Suprapubic skin (tissue), 4 donors: ENCODE data around the gene SLC13A4. TPM values are rescaled to one million over a fixed set of nuclear protein-coding genes. Genes with fewer than 3 reads are reported as not detected.
"Not testable (repeated sequence)": the region's sequence is repeated elsewhere in the genome, so short reads cannot be mapped to it uniquely, and the experiment has no call there.

Source experiments
- DNase-seq, 2 donors: peaks; one replicate each; pipeline ENCODE4 v3.0.0-alpha.2; 2019; ENCODE audit warnings: low spot score in 2 of 2
- H3K27ac ChIP-seq: fragments of 200-600 bp; sonication (generic); one replicate; pipeline ENCODE4 v1.5.1; 2019
- H3K27me3 ChIP-seq: fragments of 200-600 bp; sonication (generic); one replicate; pipeline ENCODE4 v1.5.1; 2019
- H3K36me3 ChIP-seq: fragments of 200-600 bp; sonication (generic); one replicate; pipeline ENCODE4 v1.5.1; 2019
- H3K4me1 ChIP-seq: fragments of 200-600 bp; sonication (generic); one replicate; pipeline ENCODE4 v1.5.1; 2019
- H3K4me3 ChIP-seq: fragments of 200-600 bp; sonication (generic); one replicate; pipeline ENCODE4 v1.5.1; 2019; ENCODE audit warnings: mild to moderate bottlenecking
- H3K9me3 ChIP-seq: fragments of 200-600 bp; sonication (generic); one replicate; pipeline ENCODE4 v1.5.1; 2019
- EP300 ChIP-seq: sonication (generic); formaldehyde crosslinking; IDR thresholded peaks from one replicate; pipeline ENCODE4 v1.6.1; 2017; ENCODE audit warnings: antibody characterized with exemption
- POLR2A ChIP-seq, 2 donors: fragments of 450-650 bp; IDR thresholded peaks; one replicate each; pipeline ENCODE4 v1.6.1; 2017; ENCODE audit warnings: antibody characterized with exemption in 2 of 2, mild to moderate bottlenecking in 2 of 2, moderate library complexity in 2 of 2
- POLR2AphosphoS5 ChIP-seq, 3 donors: sonication (generic); formaldehyde crosslinking; IDR thresholded peaks; one replicate each; pipeline ENCODE4 v1.6.1; 2017; ENCODE audit warnings: antibody characterized with exemption in 3 of 3
- WGBS: methylation state at CpG from one replicate; pipeline ENCODE4 v1.1.5; 2018; 5-methylcytosine and 5-hydroxymethylcytosine counted together
- total RNA-seq, 4 donors: library from RNA; depleted of rRNA; stranded (reverse); fragments of >200 nt; gene quantifications; one replicate each; pipeline ENCODE4 v1.1.0, GENCODE V29; 2016
- TF ChIP-seq, protein P1 (sequence below), 2 donors: fragments of 200-600 bp in 1 of 2; fragments of 450-650 bp in 1 of 2; sonication (generic) in 1 of 2; IDR thresholded peaks; one replicate each; pipeline ENCODE4 v1.5.1; 2016 to 2019; ENCODE audit warnings: antibody characterized with exemption in 2 of 2, mild to moderate bottlenecking in 1 of 2, moderate library complexity in 1 of 2

Gene SLC13A4, protein sequence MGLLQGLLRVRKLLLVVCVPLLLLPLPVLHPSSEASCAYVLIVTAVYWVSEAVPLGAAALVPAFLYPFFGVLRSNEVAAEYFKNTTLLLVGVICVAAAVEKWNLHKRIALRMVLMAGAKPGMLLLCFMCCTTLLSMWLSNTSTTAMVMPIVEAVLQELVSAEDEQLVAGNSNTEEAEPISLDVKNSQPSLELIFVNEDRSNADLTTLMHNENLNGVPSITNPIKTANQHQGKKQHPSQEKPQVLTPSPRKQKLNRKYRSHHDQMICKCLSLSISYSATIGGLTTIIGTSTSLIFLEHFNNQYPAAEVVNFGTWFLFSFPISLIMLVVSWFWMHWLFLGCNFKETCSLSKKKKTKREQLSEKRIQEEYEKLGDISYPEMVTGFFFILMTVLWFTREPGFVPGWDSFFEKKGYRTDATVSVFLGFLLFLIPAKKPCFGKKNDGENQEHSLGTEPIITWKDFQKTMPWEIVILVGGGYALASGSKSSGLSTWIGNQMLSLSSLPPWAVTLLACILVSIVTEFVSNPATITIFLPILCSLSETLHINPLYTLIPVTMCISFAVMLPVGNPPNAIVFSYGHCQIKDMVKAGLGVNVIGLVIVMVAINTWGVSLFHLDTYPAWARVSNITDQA
- total RNA-seq = 1 to 10 TPM in 1 of 4 donors, under 1 TPM in 3; 0.15 to 1.9 (median 0.51) TPM

DNA sequence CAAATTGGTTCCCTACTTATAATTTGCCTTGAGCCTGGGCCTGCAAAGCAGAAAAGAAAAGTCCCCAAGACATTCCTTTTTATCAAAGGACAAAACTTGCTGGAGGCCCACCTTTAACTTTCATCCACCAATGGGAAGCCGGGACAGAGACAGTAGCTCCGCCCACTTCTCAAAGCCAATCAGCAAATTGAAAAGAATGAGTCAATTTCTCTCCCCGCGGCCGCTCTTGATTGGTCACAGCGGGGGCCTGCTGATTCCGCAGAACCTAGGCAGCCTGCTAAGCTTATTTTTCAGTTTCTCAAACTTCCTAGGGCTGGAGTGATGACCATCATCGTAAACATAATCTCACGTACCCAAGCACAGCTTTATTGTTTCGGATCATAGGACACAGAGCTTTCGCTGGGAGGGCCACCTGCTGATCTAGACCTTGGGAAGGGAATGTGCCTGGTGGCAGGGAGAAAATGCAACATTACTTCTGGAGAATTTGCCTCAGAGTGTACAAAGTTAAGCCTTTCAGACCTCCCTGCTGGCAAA is at the start of gene SLC13A4:
TSS of gene SLC13A4 (minus strand) at position 51 of the 534 bp plus-strand sequence. CDS start 690 bp downstream, outside the sequence.
- no peak for DNase-seq
- Histone ChIP-seq H3K27me3 (no peaks in the 10 kb centered on the region), H3K4me1 (no peaks in the 10 kb centered on the region), H3K9me3 (no peaks in the 10 kb centered on the region), H3K36me3 (no peaks in the 10 kb centered on the region), H3K4me3 (no peak within 1 kb of the TSS), H3K27ac (no peak within 1 kb of the TSS)
- TF ChIP-seq, protein P1, sequence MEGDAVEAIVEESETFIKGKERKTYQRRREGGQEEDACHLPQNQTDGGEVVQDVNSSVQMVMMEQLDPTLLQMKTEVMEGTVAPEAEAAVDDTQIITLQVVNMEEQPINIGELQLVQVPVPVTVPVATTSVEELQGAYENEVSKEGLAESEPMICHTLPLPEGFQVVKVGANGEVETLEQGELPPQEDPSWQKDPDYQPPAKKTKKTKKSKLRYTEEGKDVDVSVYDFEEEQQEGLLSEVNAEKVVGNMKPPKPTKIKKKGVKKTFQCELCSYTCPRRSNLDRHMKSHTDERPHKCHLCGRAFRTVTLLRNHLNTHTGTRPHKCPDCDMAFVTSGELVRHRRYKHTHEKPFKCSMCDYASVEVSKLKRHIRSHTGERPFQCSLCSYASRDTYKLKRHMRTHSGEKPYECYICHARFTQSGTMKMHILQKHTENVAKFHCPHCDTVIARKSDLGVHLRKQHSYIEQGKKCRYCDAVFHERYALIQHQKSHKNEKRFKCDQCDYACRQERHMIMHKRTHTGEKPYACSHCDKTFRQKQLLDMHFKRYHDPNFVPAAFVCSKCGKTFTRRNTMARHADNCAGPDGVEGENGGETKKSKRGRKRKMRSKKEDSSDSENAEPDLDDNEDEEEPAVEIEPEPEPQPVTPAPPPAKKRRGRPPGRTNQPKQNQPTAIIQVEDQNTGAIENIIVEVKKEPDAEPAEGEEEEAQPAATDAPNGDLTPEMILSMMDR (IDR thresholded peaks at IDR 0.05) = no peak
- no peak for TF ChIP-seq POLR2A (IDR thresholded peaks at IDR 0.05)
- TF ChIP-seq EP300 = no peak
- no peak for TF ChIP-seq POLR2AphosphoS5 (IDR thresholded peaks at IDR 0.05)
- WGBS = 92% methylated on average over 11 of the region's 11 CpGs

DNA sequence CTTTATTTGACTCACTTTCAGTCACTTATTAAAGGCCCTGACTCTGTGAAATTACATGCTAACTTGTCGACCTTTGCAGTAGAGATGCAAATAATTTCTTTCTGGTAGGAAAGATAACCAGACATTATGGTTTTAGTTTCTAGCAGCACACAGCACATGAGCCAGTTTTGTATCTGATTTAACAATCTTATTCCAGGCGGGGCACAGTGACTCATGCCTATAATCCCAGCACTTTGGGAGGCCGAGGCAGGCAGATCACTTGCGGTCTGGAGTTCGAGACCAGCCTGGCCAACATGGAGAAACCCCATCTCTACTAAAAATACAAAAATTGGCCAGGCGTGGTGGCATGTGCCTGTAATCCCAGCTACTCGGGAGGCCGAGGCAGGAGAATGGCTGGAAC is 47.9 kb upstream of the SLC13A4 start:
- not testable (repeated sequence) for DNase-seq, H3K4me3 ChIP-seq, H3K4me1 ChIP-seq, H3K27me3 ChIP-seq, H3K9me3 ChIP-seq, H3K27ac ChIP-seq, H3K36me3 ChIP-seq
- WGBS = 76% methylated on average over 8 of the region's 8 CpGs

DNA sequence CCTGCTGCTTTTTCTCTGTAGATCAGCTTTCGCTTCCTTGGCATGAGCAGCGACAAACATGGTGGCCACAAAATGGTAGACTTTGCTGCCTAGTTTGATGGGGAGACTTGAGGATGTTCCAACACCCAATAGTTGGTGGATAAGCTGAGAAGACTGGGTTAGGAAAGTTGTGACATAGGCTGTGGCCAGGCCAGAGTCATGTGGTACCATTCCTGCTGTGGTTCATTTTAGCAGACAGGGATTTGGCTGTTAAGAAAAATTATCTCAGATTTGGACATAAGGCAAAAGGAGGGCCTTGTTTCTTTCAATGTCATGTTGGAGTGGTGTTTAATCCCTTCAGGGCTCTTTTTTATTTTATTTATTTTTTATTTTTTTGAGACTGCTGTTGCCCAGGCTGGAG is 47.2 kb upstream of the SLC13A4 start:
- Histone ChIP-seq H3K27ac (no peak overlapping the region), H3K4me3 (no peak overlapping the region), H3K9me3 (peaks cover 4% of the 10 kb centered on the region), H3K4me1 (peaks cover 5% of the 10 kb centered on the region), H3K27me3 (no peaks in the 10 kb centered on the region), H3K36me3 (no peaks in the 10 kb centered on the region)
- DNase-seq = no peak
- TF ChIP-seq POLR2A (IDR thresholded peaks at IDR 0.05) = no peak
- TF ChIP-seq POLR2AphosphoS5 (IDR thresholded peaks at IDR 0.05) = no peak
- TF ChIP-seq, protein P1 (IDR thresholded peaks at IDR 0.05) = no peak
- no peak for TF ChIP-seq EP300
- 92% methylated on average over 2 of the region's 2 CpGs for WGBS

DNA sequence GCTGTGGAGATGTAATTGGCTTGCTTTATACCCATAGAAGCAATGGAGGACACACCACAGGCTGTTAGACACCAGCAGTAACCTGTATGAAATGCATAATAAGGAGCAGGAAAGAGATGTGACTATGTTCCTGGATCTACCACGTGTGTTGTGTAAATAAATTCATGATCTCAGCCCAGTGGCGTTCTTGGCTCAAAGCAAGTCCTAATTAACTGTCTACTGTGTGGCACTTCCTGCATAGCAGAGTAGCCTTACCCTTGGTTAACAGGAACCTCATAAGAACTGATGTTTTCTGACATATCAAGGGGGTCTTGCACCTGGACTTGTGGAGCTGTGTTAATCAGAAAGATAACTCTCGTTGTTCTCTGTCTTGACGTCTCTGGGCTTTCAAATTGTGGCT is 46.3 kb upstream of the SLC13A4 start:
- Histone ChIP-seq H3K4me1 (peaks cover 5% of the 10 kb centered on the region), H3K27ac (no peak overlapping the region), H3K36me3 (no peaks in the 10 kb centered on the region), H3K27me3 (no peaks in the 10 kb centered on the region), H3K9me3 (peaks cover 4% of the 10 kb centered on the region), H3K4me3 (no peak overlapping the region)
- 40% methylated on average over 4 of the region's 4 CpGs for WGBS
- no peak for DNase-seq
- TF ChIP-seq POLR2AphosphoS5 (IDR thresholded peaks at IDR 0.05) (no peak), EP300 (no peak), POLR2A (IDR thresholded peaks at IDR 0.05) (no peak)
- TF ChIP-seq, protein P1 (IDR thresholded peaks at IDR 0.05) = no peak

DNA sequence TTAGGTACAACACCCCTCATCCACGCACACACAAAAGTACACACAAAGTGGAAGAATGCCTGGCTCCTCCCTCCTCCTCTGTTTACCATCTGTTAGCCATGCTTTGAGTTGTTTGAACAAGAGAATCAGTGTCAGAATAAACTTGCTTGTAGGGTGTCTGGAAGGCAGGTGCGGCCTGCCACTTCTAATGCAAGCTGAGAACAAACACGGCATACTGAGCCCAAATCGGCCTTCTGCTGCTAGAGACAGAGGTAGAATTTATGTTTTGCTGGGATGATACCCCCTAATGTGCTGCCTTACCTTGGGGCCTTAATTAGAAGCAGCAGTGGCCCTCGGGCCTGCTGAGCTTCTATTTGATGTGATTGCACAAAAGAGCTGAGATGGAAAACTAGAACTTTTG is 45.5 kb upstream of the SLC13A4 start:
- no peak overlapping the region for H3K27ac ChIP-seq
- no peaks in the 10 kb centered on the region for H3K36me3 ChIP-seq
- DNase-seq = no peak
- H3K4me1 ChIP-seq = peaks cover 7% of the 10 kb centered on the region
- TF ChIP-seq POLR2A (IDR thresholded peaks at IDR 0.05) (no peak), EP300 (no peak)
- peaks cover 4% of the 10 kb centered on the region for H3K9me3 ChIP-seq
- WGBS = 65% methylated on average over 5 of the region's 5 CpGs
- no peak overlapping the region for H3K4me3 ChIP-seq
- H3K27me3 ChIP-seq = no peaks in the 10 kb centered on the region

DNA sequence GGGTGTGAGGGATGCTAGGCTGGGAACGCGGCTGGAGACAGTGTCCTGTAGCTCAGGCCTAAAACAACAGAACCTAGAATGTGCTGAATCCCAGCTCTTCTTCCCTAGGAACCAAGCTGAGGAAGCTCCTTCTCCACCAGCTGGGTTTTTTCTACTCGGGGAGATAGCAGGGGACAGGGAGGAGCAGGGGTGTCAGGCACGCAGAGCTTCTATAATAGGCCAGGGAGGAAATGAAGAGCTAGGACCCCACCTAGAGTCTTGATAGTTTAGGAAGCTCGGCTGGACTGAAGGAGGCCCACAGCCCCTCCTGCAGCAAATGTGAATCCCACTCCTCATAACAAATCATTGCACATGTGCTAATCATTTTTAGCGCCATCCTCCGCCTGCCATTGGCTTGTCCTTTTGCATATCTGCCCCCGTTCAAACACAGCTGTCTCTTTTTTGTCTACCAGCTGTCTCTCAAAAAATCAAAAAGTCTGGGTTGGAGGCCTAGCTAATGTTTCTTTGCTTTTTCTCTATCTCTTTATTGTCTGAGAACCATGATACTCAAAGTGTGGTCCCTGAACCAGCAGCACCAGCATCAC is 44.7 kb upstream of the SLC13A4 start:
- Histone ChIP-seq H3K27ac (no peak overlapping the region), H3K4me3 (no peak overlapping the region), H3K27me3 (no peaks in the 10 kb centered on the region), H3K9me3 (no peaks in the 10 kb centered on the region), H3K36me3 (no peaks in the 10 kb centered on the region), H3K4me1 (peaks cover 9% of the 10 kb centered on the region)
- TF ChIP-seq POLR2AphosphoS5 (IDR thresholded peaks at IDR 0.05) = no peak
- TF ChIP-seq, protein P1 (IDR thresholded peaks at IDR 0.05) = no peak
- no peak for TF ChIP-seq EP300
- TF ChIP-seq POLR2A (IDR thresholded peaks at IDR 0.05) = no peak
- 90% methylated on average over 8 of the region's 8 CpGs for WGBS
- no peak for DNase-seq
